ENCODE data around the gene KRT79. TPM values are rescaled to one million over a fixed set of nuclear protein-coding genes. Genes with fewer than 3 reads are reported as not detected.
"Not testable (repeated sequence)": the region's sequence is repeated elsewhere in the genome, so short reads cannot be mapped to it uniquely, and the experiment has no call there.

Gene KRT79
- total RNA-seq, 1 donor from 2014 or later = not detected

DNA sequence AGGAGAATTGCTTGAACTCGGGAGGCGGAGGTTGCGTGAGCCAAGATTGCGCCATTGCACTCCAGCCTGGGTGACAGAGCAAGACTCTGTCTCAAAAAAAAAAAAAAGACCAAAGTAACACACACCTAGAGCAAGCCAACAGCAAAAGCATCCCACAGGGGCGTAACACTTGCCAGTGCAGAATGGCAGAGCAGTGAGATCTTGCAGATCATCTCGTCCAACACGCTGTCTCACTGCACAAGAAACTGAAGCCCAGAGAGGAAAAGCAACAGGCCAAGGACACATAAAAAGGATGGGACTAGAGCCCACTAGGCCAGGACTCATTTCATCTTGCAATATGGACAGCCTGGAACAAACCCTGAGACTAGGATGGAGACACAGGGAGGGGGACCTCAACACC lies 27.4 kb upstream of the KRT79 start:
- intact Hi-C loops (cut with micrococcal nuclease) = no loop called here

GRCh38 chr12:52860102-52860823 lies 26.2 kb upstream of the KRT79 start:
- intact Hi-C loops (cut with micrococcal nuclease) = no loop called here

GRCh38 chr12:52857500-52857899 lies 23.4 kb upstream of the KRT79 start:
- intact Hi-C loops (cut with micrococcal nuclease) = no loop called here

- intact Hi-C loops (cut with micrococcal nuclease) = no loop called here
Observed at GRCh38 chr12:52856787-52857186, 22.7 kb upstream of the KRT79 start.

DNA sequence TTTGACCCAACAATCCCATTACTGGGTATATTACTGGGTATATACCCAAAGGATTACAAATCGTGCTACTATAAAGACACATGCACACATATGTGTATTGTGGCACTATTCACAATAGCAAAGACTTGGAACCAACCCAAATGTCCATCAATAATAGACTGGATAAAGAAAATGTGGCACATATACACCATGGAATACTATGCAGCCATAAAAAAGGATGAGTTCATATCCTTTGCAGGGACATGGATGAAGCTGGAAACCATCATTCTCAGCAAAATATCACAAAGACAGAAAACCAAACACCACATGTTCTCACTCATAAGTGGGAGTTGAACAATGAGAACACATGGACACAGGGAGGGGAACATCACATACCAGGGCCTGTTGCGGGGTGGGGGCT lies 22.0 kb upstream of the KRT79 start:
- intact Hi-C loops (cut with micrococcal nuclease) = not testable (repeated sequence)

DNA sequence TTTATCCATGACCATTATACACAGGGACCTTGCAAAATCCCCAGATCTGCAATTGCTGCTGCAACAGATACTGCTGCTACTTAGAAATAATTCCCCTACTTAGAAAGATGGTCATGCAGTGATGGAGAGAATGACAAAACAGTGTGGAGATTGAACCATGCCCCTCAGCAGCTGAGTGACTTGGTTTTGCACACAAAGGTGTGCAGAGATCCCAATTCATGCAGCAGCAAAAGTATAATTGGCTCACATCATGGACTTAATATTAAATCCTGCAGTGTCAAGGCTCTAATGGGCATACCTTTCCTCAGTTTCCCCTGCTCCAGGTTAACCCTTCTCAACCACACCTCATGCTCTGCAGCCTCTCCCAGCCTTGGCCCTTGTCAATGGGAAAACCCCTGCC lies 17.7 kb upstream of the KRT79 start:
- intact Hi-C loops (cut with micrococcal nuclease) = no loop called here

- intact Hi-C loops (cut with micrococcal nuclease) = no loop called here
Observed at GRCh38 chr12:52850681-52851080, 16.6 kb upstream of the KRT79 start.

GRCh38 chr12:52849511-52849910 lies 15.4 kb upstream of the KRT79 start:
- intact Hi-C loops (cut with micrococcal nuclease) = no loop called here

GRCh38 chr12:52848661-52849255 lies 14.6 kb upstream of the KRT79 start, which contains the start of gene KRT78:
KRT78 (minus strand) TSS chr12:52848994; CDS start chr12:52848930, 64 bp downstream.
- intact Hi-C loops (cut with micrococcal nuclease) = no loop called here

DNA sequence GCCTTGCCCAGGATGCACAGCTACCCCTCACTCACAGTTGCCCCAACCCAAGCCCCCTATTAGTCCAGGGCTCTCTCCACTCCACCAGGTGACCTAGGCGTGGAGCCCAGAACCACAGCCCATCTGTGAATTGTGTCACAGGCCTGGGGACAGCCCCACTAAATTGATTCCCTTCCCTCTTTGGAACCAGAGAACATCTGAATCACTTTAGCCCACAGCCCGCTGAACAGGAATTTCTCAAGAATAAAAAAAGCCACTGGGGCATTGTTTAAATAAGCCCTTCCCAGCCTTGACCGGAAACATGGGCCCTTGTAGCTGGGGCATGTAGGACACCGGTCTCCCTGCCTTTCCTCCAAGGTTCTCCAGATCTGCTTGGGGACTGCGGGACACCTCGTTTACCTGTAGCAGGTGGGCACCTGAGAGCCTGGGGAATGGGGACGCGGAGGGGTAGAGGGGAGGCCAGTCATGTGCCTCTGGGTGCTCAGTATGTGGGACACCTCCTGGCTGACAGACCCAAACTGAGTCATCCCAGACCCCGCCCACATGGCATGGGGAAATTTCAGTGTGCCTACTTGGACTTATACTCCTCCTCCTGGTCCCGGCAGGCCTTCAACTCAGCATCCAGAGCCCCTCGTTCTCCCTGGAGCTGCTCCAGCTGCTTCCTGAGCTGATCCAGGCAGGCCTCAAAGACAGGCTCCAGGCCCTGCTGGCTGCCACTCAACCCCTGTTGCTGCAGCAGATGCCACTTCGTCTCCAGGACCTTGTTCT lies 13.4 kb upstream of the KRT79 start:
- intact Hi-C loops (cut with micrococcal nuclease) = no loop called here

DNA sequence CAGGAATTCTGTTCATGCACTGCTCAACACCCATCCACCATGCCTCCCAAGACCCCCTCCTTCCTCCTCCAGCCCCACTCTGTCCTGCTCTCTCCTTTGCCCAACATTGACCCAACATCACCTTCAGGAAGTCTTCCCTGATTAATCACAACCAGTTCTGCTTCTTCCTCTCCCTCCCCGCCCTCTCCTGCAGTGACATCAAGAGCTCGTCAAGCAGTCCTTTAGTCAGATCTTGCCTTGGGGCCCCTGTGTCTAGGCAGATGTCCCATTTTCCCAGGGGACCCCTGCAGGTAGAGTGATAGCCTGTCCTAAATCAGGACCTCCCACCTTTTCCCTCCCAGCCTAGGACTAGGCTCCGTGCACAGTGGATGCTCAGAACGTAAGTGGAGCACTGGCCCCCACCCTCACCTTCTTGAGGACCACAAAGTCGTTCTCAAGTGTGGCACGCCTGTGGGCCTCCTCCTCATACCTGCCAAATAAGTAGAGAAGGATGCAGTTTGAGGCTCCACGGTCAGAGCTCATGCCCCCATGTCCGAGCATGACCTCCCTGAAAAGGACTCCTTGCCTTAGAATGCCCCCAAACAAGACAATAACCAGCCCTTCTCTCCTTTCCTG lies 12.4 kb upstream of the KRT79 start:
- intact Hi-C loops (cut with micrococcal nuclease) = no loop called here

- intact Hi-C loops (cut with micrococcal nuclease) = no loop called here
Observed at GRCh38 chr12:52845946-52846345, 11.8 kb upstream of the KRT79 start.

GRCh38 chr12:52844386-52844785 lies 10.3 kb upstream of the KRT79 start:
- intact Hi-C loops (cut with micrococcal nuclease) = no loop called here

DNA sequence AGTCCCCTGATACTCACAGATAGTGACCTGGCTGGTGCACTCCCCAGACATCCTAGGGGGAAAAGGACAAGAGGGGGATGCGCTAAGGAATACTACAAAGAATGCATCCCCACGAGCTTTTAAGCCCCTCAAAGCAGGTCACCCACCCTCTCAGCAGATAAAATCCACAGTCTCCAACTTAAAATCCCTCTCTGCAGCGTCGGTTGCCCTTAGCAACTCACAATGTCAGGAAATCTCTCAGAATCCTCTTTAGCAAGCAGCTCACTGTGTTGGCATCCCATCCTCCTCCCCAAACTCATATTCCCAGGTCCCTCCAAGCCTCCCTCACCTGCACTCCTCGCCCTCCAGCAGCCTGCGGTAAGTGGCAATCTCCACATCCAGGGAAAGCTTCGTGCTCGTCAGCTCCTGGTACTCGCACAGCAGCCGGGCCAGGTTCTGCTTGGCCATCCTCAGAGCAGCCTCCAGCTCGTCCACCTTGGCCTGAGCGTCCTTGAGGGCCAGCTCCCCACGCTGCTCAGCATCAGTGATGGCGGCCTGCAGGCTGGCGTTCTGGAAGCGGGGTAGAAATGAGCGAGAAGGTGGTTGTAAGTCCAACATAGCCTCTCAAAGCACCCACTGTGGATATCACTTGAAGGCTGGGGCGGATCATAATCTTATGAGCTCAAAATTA lies 5.5 kb upstream of the KRT79 start:
- intact Hi-C loops (cut with micrococcal nuclease) = no loop called here

GRCh38 chr12:52838609-52839435 lies 4.7 kb upstream of the KRT79 start:
- intact Hi-C loops (cut with micrococcal nuclease) = no loop called here

- intact Hi-C loops (cut with micrococcal nuclease) = no loop called here
Observed at GRCh38 chr12:52837781-52838608, 3.9 kb upstream of the KRT79 start.

- intact Hi-C loops (cut with micrococcal nuclease) = no loop called here
Observed at GRCh38 chr12:52837413-52837741, 3.3 kb upstream of the KRT79 start.

DNA sequence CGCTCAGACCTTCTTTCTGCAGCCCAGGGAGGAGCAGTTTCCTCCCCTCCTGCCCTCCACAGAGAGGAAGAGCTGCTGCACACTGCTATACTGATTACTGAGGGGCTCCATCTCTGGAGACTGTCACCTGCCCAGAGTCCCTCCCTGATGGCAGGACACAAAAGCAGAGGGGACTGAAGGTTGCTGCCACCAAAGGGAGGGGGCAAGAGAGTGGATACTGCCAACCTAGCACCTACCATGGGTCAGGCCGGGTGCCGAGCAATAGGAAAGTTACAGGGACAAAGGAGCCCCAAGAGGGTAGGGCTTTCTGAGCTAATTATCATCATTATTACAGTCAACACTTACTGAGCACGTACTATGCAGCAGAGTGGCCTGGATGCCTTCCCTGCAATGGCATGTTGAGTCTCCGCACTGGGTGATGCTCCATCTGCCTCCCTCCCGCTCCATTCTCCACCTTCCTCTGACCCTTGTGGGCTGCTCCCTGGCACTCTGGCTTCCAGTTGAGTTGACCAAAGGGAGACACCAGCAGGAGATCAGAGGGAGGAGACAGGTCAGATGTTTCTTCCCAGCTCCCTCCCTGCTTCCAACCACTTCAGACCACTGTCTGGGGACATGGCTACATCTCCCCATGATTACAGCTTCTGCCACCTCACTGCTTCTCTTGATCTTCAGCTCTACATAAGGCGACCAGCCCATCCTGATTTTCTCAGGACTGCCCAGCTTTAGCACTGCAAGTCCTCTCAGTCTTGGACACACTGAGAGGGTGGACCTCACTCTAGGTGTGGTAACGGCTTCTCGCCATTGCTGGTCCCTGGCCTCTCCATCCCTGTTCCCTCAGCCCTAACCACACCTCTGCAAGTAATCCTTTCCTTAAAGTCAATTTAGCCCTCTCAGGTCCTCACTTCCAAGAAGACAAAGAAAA lies 2.6 kb upstream of the KRT79 start:
- intact Hi-C loops (cut with micrococcal nuclease) = no loop called here

DNA sequence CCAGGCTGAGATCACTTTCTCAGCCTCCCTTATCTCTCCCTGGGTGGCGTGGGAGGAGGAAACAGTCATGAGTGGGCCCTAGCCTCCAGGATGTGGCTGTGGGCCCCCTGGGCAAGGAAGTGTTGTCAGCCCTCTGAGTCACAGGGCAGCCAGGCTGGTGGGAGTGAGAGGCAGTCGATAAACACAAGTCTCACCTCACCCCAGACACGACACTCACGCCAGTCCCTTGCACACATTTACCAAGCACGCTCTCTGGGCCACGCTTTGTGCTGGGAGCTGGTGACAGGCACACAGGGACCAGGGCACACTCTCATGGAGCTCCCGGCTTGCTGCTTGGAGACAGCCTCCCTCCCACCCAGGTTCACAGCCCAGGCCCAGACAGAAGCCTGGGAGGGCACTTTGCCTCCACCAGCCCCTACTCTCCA lies 1.9 kb upstream of the KRT79 start:
- intact Hi-C loops (cut with micrococcal nuclease) = no loop called here
